Activated naive CD4-positive, alpha-beta T cell treated with Interleukin-2 at 50 U/mL for 16 hours (primary cell): Measurements from ENCODE around the gene KSR2.
"Not testable (repeated sequence)": the region's sequence is repeated elsewhere in the genome, so short reads cannot be mapped to it uniquely, and the experiment has no call there.

Source experiments
- DNase-seq: peaks from one replicate; pipeline ENCODE4 v3.0.0-alpha.2; 2020

KSR2 gene

GRCh38 chr12:117889098-117889497 is 79.7 kb downstream of the KSR2 start:
- no peak for DNase-seq

DNA sequence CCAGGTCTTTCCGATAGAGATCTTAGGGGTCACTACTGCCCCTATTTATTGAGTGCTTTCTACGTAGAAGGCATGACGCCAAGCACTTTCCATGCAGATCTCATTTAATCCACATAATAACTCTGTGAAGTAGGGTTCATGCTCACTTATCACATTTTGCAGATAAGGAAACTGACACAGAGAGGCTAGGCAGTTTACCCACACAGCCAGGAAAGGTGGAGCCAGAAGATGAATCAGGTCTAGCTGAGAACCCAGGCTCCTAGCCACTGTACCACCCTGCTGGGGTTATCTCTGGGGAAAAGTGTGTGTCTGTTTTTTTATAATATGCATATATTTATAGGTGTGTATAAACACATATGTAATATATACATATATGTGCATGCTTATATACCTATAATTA is 83.6 kb downstream of the KSR2 start:
- DNase-seq: no peak

- DNase-seq: no peak
These were observed 84.6 kb downstream of the KSR2 start for GRCh38 chr12:117884161-117884560.

- no peak for DNase-seq
These were observed 86.1 kb downstream of the KSR2 start for GRCh38 chr12:117882603-117883184.

DNA sequence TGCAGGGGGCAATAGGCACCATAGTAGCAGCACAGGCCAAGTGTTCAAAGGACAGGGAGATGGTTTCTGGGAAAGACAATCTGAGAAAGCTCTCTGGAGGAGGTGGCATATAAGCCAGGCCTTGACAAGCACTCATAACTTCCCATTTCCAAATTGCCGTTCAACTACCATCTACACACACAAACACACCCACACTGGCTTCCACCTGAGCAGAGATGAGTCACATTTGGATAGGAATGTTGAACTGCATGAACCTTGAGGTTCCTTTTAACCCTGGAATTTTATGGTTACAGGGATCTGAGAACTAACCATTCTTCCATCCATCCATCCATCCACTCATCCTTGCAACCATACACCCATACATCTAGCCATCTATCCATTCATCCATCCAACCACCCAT is 86.6 kb downstream of the KSR2 start:
- DNase-seq: no peak

DNA sequence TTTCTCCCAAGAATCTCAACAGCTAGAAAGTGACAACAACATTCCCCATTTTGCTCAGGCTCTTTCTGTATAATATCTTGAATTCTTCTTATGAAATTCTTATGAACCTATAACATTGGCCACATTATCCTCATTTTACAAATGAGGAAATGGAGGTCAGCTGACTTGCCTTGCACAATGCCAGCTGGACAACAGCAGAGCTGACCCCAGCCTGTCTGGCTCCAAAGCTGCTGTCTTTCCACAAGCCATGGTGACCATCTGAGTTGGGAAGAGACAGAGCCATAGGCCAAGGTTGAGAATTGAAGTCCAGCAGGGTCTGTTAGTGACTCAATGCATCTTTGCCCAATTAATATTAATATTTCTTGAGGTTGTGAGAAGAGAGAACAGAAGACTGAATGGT is 87.3 kb downstream of the KSR2 start:
- DNase-seq: no peak

GRCh38 chr12:117878605-117879004 is 90.2 kb downstream of the KSR2 start:
- no peak for DNase-seq

DNA sequence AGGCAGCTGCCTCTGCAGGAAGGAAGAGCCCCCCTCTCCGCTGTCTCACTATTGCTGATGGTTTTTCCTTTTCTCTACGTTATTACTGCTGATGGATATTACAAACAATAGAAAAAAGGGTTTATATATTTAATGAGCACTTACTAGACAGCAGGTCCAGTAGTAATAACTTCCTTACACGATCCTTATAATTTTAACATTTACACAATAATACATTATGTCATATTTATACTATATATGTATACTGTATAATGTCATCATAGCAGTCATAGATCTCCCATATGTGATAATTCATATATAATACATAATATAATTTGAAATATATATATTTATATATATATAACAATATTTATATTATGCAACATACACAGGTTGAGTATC is 92.4 kb downstream of the KSR2 start:
- no peak for DNase-seq

- DNase-seq: peak; percentile 34
These were observed 92.9 kb downstream of the KSR2 start for GRCh38 chr12:117875744-117876435.

GRCh38 chr12:117874842-117875434 is 93.9 kb downstream of the KSR2 start:
- peak; percentile 76 for DNase-seq

- not testable (repeated sequence) for DNase-seq
These were observed 94.6 kb downstream of the KSR2 start for GRCh38 chr12:117874198-117874597.

DNA sequence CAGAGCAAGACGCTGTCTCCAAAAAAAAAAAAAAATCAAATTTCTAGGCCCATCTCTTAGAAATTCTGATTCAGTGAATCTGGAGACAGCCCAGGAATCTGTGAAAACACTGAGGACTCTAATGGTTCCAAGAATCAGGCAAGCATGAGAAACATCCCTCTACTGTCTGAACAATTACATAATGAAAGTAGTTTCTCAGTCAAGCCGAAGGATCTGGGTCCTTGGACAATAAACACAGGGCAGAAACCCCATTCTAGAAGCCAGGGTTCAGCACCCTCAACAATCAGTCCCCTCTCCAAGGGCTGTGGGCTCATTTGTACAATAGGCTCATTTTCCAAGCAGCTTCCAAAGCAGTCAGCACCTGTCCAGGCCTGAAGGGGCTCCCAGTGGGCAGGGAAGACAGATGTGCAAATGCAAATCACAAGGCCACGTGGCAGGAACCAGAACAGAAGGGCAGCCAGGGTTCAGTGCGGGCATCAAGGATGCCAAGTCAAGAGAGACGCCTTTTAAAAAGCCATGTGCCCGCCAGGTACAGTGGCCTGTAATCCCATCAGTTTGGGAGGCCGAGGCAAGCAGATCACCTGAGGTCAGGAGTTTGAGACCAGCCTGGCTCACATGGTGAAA is 96.1 kb downstream of the KSR2 start:
- no peak for DNase-seq

DNA sequence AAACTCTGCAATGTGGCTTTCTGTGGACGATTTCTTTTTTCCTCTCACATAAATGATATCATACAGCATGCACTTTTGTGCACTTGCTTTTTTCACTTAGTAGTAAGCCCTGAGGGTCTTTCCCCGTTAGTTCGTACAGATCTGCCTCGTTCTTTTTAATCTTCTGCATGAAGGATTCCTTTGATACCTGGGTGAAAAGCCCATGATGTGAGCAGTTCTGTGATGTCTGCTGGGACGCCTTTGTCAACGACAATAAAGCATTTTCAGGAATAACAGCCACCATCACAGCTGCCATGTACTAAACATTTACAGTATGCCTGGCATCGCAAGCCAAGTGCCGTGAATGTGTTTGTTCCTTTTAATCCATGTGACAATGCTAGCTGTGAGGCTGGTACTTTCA is 99.2 kb downstream of the KSR2 start:
- no peak for DNase-seq

- no peak for DNase-seq
These were observed 101.4 kb downstream of the KSR2 start for GRCh38 chr12:117867348-117867747.

- DNase-seq: no peak
These were observed 103.3 kb downstream of the KSR2 start for GRCh38 chr12:117865505-117865904.

DNA sequence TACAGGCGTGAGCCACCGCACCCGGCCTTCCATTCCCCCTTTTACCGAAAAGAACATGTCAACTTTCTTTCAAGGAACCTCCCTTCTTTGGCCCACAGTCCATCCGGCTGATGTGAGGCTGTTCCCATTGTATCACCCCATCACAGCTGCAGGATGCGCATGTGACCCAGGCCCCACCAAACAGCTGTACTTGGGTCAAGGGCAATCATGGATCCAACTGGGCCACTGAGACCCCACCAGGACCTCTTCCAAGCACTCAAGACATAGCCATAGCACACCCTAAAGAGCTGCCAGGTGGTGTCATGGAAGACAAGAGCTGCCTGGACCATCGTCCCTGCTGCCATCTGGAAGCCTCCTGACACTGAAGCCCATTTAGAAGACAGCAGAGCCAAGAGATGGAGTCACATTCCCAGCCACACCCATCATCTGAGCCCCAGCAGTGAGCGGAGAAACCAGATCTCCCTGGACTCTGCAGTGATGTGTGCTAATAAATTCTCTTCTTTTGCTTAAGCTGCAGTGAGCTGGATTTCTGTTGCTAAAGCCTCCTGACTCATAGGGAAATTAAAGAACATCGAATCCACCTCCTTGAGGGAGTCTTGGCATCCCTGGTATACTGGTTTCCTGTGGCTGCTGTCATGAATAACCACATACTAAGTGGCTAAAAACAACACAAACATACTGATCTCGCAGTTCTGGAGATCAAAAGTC is 105.6 kb downstream of the KSR2 start:
- DNase-seq: no peak

DNA sequence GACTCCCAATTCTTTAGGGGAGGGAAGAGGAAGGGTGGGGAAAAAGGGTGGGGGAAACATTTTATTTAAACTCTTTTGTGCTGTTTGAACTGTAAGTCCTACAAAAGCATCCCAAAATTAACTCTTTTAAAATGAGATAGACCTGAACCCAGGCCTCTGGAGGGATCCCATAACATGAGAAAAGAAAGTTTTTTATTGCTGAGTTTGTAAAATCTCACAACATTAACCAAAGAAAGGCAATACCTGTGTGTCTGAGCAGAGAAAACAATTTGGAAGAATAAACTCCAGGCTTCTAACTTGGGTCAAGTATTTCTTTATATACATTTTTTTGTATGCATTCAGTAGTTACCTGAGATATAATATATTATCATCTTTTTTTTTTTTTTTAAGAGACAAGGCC is 107.1 kb downstream of the KSR2 start:
- DNase-seq: no peak

DNA sequence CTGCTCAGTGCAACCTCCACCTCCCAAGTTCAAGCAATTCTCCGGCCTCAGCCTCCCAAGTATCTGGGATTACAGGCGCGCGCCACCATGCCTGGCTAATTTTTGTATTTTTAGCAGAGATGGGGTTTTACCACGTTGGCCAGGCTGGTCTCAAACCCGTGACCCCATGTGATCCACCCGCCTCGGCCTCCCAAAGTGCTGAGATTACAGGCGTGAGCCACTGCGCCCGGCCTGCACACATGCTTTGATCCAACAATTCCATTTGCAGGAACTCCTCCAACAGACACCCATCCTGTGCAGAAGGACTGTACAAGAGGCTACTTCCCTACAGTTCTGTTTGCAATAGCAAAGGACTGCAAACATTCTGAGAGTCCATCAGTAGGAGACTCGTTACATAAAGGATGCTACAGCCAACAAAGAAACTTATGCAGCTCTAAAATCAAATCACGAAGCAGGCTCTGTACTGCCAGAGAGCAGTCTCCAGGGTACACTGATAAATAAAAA is 108.0 kb downstream of the KSR2 start:
- DNase-seq: not testable (repeated sequence)

DNA sequence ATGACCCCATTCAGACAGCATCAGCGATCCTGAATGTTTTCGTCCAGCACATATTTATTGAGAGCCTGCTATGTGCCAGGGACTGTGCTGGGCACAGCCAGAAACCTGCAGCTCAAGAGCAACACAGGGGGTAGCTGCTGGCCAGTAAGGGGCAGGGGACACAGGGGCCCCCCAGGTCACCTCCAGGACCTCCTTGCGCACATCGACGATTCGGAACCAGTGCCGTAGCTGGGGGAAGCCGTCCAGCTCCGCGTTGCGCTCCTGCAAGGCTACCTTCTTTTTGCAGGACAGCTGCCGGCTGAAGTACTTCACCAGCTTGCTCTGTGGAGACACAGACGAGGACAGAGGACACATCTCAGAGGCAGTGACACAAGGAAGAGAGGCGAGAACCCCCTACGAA is 108.7 kb downstream of the KSR2 start:
- DNase-seq: no peak

GRCh38 chr12:117857632-117858612 is 110.9 kb downstream of the KSR2 start:
- peak; percentile 64 for DNase-seq

- DNase-seq: not testable (repeated sequence)
These were observed 111.7 kb downstream of the KSR2 start for GRCh38 chr12:117857139-117857538.

DNA sequence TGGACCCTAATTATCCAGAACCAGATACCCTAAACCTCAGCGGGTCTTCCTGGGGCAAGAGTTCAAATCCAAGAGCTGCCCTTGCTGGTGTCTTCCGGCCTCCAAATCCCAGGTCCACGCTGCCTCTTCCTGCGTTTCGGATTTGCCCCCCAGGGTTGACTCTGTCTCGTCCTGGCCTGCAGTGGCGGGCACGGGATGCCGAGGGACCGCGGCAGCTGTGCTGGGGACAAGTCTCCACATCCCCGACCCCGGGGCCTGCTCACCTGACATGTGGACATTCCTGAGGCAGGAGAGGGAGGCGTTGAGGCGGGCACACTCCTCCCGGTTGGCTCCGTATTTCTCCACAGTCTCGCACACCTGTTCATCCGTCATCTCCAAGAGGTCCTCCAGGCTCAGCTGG is 113.6 kb downstream of the KSR2 start:
- no peak for DNase-seq
